GM12878 (cell line): ENCODE results near the gene ZMIZ1. TPM values are rescaled to one million over a fixed set of nuclear protein-coding genes. Genes with fewer than 3 reads are reported as not detected.

Experiments used
- CEBPZ ChIP-seq: fragments of 150-350 bp; IDR thresholded peaks from 2 replicates; pipeline ENCODE4 v1.6.1; 2016; ENCODE audit warnings: low read depth, low read length
- YY1 ChIP-seq: IDR thresholded peaks from 2 replicates; pipeline ENCODE4 v1.6.1; 2011; ENCODE audit warnings: low read depth, mild to moderate bottlenecking, low read length
- ZNF24 ChIP-seq: fragments of 450-650 bp; IDR thresholded peaks from 2 replicates; pipeline ENCODE4 v1.6.1; 2017; ENCODE audit warnings: antibody characterized with exemption, mild to moderate bottlenecking
- polyA plus RNA-seq, 11 experiments: library from polyadenylated mRNA; depleted of rRNA in 4 of 11; unstranded in 6 of 11; stranded (reverse) in 5 of 11; fragments of >200 nt; fragmentation: Nextera tagmentation in 4 of 11; fragmentation: Illumina TruSeq in 1 of 11; extraction: Ambion mirVana in 4 of 11; extraction: Trizol in 1 of 11; gene quantifications; 1 replicate in 1 of 11; 2 replicates in 10 of 11; pipeline versions ENCODE4 v1.2.1 to v1.2.3, GENCODE V29; 2011 to 2016; ENCODE audit warnings: inconsistent platforms in 2 of 11, missing spikeins in 2 of 11, low read depth in 1 of 11
- total RNA-seq, 4 experiments: library from RNA; depleted of rRNA in 3 of 4; stranded (reverse); fragments of >200 nt in 3 of 4; fragmentation: Illumina TruSeq in 1 of 4; extraction: Trizol in 1 of 4; gene quantifications; 2 replicates each; pipeline versions ENCODE4 v1.2.1 to v1.2.3, GENCODE V29; 2013 to 2021
- TF ChIP-seq, protein P1 (sequence below): IDR thresholded peaks from 2 replicates; pipeline ENCODE4 v1.6.1; 2012; ENCODE audit warnings: improper control_type of control experiment, low read depth, low read length; ENCODE audit not compliant: insufficient replicate concordance

The ZMIZ1 gene
- total and polyA plus RNA-seq, 10 of the 15 experiments (the other 5 are each of a cell fraction or from before 2014, with no cell fraction given), result 3.1 to 82.3 (median 14.9) TPM

GRCh38 chr10:79209831-79210230 lies 141.1 kb downstream of the ZMIZ1 start (continued):
- no peak for TF ChIP-seq CEBPZ
- TF ChIP-seq, protein P1, sequence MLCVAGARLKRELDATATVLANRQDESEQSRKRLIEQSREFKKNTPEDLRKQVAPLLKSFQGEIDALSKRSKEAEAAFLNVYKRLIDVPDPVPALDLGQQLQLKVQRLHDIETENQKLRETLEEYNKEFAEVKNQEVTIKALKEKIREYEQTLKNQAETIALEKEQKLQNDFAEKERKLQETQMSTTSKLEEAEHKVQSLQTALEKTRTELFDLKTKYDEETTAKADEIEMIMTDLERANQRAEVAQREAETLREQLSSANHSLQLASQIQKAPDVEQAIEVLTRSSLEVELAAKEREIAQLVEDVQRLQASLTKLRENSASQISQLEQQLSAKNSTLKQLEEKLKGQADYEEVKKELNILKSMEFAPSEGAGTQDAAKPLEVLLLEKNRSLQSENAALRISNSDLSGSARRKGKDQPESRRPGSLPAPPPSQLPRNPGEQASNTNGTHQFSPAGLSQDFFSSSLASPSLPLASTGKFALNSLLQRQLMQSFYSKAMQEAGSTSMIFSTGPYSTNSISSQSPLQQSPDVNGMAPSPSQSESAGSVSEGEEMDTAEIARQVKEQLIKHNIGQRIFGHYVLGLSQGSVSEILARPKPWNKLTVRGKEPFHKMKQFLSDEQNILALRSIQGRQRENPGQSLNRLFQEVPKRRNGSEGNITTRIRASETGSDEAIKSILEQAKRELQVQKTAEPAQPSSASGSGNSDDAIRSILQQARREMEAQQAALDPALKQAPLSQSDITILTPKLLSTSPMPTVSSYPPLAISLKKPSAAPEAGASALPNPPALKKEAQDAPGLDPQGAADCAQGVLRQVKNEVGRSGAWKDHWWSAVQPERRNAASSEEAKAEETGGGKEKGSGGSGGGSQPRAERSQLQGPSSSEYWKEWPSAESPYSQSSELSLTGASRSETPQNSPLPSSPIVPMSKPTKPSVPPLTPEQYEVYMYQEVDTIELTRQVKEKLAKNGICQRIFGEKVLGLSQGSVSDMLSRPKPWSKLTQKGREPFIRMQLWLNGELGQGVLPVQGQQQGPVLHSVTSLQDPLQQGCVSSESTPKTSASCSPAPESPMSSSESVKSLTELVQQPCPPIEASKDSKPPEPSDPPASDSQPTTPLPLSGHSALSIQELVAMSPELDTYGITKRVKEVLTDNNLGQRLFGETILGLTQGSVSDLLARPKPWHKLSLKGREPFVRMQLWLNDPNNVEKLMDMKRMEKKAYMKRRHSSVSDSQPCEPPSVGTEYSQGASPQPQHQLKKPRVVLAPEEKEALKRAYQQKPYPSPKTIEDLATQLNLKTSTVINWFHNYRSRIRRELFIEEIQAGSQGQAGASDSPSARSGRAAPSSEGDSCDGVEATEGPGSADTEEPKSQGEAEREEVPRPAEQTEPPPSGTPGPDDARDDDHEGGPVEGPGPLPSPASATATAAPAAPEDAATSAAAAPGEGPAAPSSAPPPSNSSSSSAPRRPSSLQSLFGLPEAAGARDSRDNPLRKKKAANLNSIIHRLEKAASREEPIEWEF, result no peak
- TF ChIP-seq ZNF24, result no peak
- TF ChIP-seq YY1, result no peak
